ENCODE measurements around the gene ZCWPW1.
"Not testable (repeated sequence)": the region's sequence is repeated elsewhere in the genome, so short reads cannot be mapped to it uniquely, and the experiment has no call there.

Gene ZCWPW1

GRCh38 chr7:100378114-100378755 lies 50.3 kb downstream of the ZCWPW1 start:
- Histone ChIP-seq H3K27me3 (no peaks in the 10 kb centered on the region), H4K20me1 (no peaks in the 10 kb centered on the region), H3K4me1 (peaks cover 32% of the 10 kb centered on the region), H3K4me2 (no peak overlapping the region), H3K27ac (no peak overlapping the region), H3K36me3 (no peaks in the 10 kb centered on the region), H3K9ac (no peak overlapping the region), H3K4me3 (no peak overlapping the region), H3K9me3 (0 out of 2 replicates have a peak, but pooled peaks cover 9% of the 10 kb centered on the region)
- peak; percentile 69 for TF ChIP-seq Cebpa-rat (IDR thresholded peaks at IDR 0.05)

- no peaks in the 10 kb centered on the region for H4K20me1 ChIP-seq
- no peaks in the 10 kb centered on the region for H3K36me3 ChIP-seq
- H3K9me3 ChIP-seq = no peaks in the 10 kb centered on the region
- H3K4me2 ChIP-seq = no peak overlapping the region
- no peak overlapping the region for H3K4me3 ChIP-seq
- H3K27me3 ChIP-seq = no peaks in the 10 kb centered on the region
- peaks cover 49% of the 10 kb centered on the region for H3K4me1 ChIP-seq
- no peak for TF ChIP-seq Cebpa-rat (IDR thresholded peaks at IDR 0.05)
- H3K27ac ChIP-seq = no peak overlapping the region
- no peak overlapping the region for H3K9ac ChIP-seq
Measured at GRCh38 chr7:100376066-100376465, 52.4 kb downstream of the ZCWPW1 start.

GRCh38 chr7:100374601-100375000 lies 53.9 kb downstream of the ZCWPW1 start:
- Histone ChIP-seq H3K9ac (no peak overlapping the region), H3K4me1 (peaks cover 51% of the 10 kb centered on the region), H3K36me3 (no peaks in the 10 kb centered on the region), H4K20me1 (no peaks in the 10 kb centered on the region), H3K27me3 (no peaks in the 10 kb centered on the region), H3K4me3 (no peak overlapping the region), H3K9me3 (no peaks in the 10 kb centered on the region), H3K27ac (no peak overlapping the region), H3K4me2 (peak overlapping the region; percentile 71; the same call in 1 of the 2 replicates)
- no peak for TF ChIP-seq Cebpa-rat (IDR thresholded peaks at IDR 0.05)

- peaks cover 57% of the 10 kb centered on the region for H3K4me1 ChIP-seq
- peak overlapping the region; percentile 73; the same call in 1 of the 2 replicates for H3K27ac ChIP-seq
- not testable (repeated sequence) for H3K4me3 ChIP-seq, H3K9ac ChIP-seq, H3K36me3 ChIP-seq, H4K20me1 ChIP-seq, H3K27me3 ChIP-seq, H3K9me3 ChIP-seq
- peak overlapping the region; percentile 71 for H3K4me2 ChIP-seq
Measured at GRCh38 chr7:100373870-100374598, 54.5 kb downstream of the ZCWPW1 start.

GRCh38 chr7:100373261-100373831 lies 55.2 kb downstream of the ZCWPW1 start, which contains the start of gene PILRA:
Gene PILRA (plus strand): TSS chr7:100373487. CDS start chr7:100373657, 170 bp downstream.
- no peak within 1 kb of the TSS; the same call in 1 of the 2 replicates for H3K4me3 ChIP-seq
- no peaks in the 10 kb centered on the region for H3K27me3 ChIP-seq
- peak within 1 kb of the TSS; percentile 53; the same call in 1 of the 2 replicates for H3K9ac ChIP-seq
- peaks cover 64% of the 10 kb centered on the region for H3K4me1 ChIP-seq
- H3K27ac ChIP-seq = peak within 1 kb of the TSS; percentile 73
- no peaks in the 10 kb centered on the region for H3K9me3 ChIP-seq
- peaks cover 6% of the 10 kb centered on the region; the same call in 1 of the 2 replicates for H4K20me1 ChIP-seq
- no peaks in the 10 kb centered on the region for H3K36me3 ChIP-seq
- no peak for TF ChIP-seq Cebpa-rat (IDR thresholded peaks at IDR 0.05)
- H3K4me2 ChIP-seq = peak within 1 kb of the TSS; percentile 71

DNA sequence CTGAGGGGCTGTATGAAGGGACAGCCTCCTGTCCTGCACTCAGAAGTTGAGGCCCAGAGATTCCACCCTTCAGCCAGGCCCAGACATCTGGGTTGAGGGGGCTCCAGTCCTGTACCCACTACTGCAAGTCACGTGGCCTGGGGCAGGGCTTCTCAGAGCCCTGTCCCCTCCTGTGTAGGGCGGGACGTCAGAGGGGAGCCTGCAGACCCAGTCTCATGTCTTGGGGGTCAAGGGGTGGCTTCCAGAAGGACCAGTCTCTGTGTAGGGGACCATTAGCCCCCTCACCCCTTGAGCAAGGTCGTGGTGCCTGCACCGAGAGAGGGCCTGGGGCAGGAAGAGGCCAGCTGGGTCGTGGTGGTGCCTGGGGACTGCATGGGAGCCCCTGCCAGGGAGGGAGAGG lies 55.8 kb downstream of the ZCWPW1 start:
- no peaks in the 10 kb centered on the region for H3K36me3 ChIP-seq
- no peak for TF ChIP-seq Cebpa-rat (IDR thresholded peaks at IDR 0.05)
- peaks cover 13% of the 10 kb centered on the region for H4K20me1 ChIP-seq
- H3K27me3 ChIP-seq = no peaks in the 10 kb centered on the region
- H3K27ac ChIP-seq = peak overlapping the region; percentile 73
- H3K9me3 ChIP-seq = no peaks in the 10 kb centered on the region
- peak overlapping the region; percentile 53; the same call in 1 of the 2 replicates for H3K9ac ChIP-seq
- H3K4me3 ChIP-seq = no peak overlapping the region; the same call in 1 of the 2 replicates
- peaks cover 70% of the 10 kb centered on the region for H3K4me1 ChIP-seq
- peak overlapping the region; percentile 71 for H3K4me2 ChIP-seq

GRCh38 chr7:100372256-100372655 lies 56.2 kb downstream of the ZCWPW1 start:
- H3K27ac ChIP-seq = peak overlapping the region; percentile 73
- TF ChIP-seq Cebpa-rat (IDR thresholded peaks at IDR 0.05) = no peak
- H3K4me1 ChIP-seq = peaks cover 75% of the 10 kb centered on the region
- H3K36me3 ChIP-seq = no peaks in the 10 kb centered on the region
- peak overlapping the region; percentile 53; the same call in 1 of the 2 replicates for H3K9ac ChIP-seq
- no peak overlapping the region; the same call in 1 of the 2 replicates for H3K4me3 ChIP-seq
- peaks cover 17% of the 10 kb centered on the region for H4K20me1 ChIP-seq
- no peaks in the 10 kb centered on the region for H3K27me3 ChIP-seq
- H3K9me3 ChIP-seq = no peaks in the 10 kb centered on the region
- peak overlapping the region; percentile 71 for H3K4me2 ChIP-seq

DNA sequence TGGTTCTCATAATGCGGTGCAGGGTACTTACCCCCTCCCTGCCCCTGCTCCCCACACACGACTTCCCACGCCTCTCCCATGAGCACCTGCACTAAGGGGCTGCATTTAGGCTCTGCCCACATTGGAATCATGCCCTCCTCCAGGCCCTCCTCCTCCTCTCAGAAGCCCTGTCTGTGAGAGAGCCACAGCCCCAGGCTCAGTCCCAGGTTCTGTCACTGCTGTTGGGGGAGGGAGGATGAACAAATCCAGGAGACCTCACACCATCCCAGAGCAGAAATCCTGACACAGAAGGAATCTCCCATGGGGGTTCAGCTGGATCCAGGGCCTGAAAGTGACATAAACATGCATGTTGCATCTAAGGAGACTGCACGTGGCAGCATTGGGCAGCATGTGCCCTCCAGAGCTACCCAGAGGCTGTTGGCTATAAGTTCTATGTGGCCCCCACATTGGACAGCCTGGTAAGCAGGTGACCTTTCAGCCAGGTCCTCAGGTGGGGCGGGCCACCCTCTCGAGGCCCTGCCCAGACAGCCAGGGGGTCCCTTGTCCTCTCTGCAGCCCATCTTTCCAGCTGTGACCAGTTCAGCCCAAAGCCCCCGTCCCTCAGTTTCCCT lies 56.8 kb downstream of the ZCWPW1 start:
- H4K20me1 ChIP-seq = peaks cover 23% of the 10 kb centered on the region
- H3K9me3 ChIP-seq = no peaks in the 10 kb centered on the region
- H3K9ac ChIP-seq = no peak overlapping the region
- no peak for TF ChIP-seq Cebpa-rat (IDR thresholded peaks at IDR 0.05)
- peaks cover 81% of the 10 kb centered on the region for H3K4me1 ChIP-seq
- peak overlapping the region; percentile 71 for H3K4me2 ChIP-seq
- H3K36me3 ChIP-seq = no peaks in the 10 kb centered on the region
- peak overlapping the region; percentile 49; the same call in 1 of the 2 replicates for H3K27ac ChIP-seq
- no peaks in the 10 kb centered on the region for H3K27me3 ChIP-seq
- H3K4me3 ChIP-seq = no peak overlapping the region

- H3K4me1 ChIP-seq = peaks cover 90% of the 10 kb centered on the region
- H3K9ac ChIP-seq = no peak overlapping the region
- H3K4me2 ChIP-seq = 0 out of 2 replicates have a peak overlapping the region, but pooled peaks have one; percentile 94
- H3K4me3 ChIP-seq = no peak overlapping the region
- H4K20me1 ChIP-seq = peaks cover 32% of the 10 kb centered on the region
- H3K27ac ChIP-seq = no peak overlapping the region
- no peak for TF ChIP-seq Cebpa-rat (IDR thresholded peaks at IDR 0.05)
- H3K36me3 ChIP-seq = no peaks in the 10 kb centered on the region
- no peaks in the 10 kb centered on the region for H3K9me3 ChIP-seq
- H3K27me3 ChIP-seq = no peaks in the 10 kb centered on the region
Measured at GRCh38 chr7:100370746-100371145, 57.8 kb downstream of the ZCWPW1 start.

All from BLaER1 (cell line).